GM19455 (cell line): ENCODE measurements around the gene PSMC3.

Source experiments
- ATAC-seq: cut with Tn5 transposase; IDR thresholded peaks from one replicate; pipeline ENCODE4 v1.9.1; 2021; ENCODE audit not compliant: unreplicated experiment

The PSMC3 gene

DNA sequence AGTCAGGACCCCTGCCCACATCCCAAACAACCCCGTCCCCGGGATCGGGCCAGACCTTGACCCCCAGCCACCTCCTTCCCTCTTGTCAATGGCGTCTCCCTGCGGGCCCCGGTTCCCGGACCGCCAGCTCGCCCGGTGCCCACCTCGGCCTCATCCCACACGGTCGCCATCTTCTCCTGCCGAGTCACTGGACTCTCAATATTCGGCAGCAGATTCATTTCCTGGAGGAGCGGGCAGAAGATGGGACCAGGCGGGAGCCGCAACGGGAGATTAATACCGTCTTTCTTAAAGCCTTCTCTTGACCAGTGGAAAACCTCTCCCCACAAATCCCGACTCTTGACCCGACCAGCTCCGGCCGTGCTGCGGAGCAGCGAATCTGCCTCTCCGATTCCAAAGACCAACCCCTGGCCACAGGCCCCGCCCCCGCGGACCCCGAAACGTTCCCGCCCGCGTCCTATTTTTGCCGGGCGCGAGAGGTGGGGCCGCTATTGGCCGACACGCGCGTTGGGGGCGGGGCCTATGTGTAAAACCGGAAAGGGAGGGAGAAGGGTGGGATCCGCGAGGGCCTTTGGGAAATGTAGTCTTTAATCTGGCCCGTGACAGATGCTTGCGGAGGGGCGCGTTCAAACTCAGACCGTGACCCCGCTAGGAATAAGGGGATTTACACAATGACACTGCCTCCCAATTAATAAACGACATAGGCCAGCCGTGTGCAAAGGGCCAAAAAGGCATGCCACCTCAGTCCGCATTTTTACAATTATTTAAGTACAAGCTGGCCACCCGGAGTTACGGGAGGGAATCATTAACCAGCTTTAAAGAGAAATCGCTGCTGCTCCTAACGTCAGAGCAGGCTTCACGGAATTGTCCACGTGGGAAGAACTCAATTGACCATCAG, at the start of gene PSMC3:
Gene PSMC3 (minus strand): TSS at position 378 of the 895 bp plus-strand sequence. CDS start 160 bp downstream, at position 218.
- ATAC-seq, result peak; percentile 90

DNA sequence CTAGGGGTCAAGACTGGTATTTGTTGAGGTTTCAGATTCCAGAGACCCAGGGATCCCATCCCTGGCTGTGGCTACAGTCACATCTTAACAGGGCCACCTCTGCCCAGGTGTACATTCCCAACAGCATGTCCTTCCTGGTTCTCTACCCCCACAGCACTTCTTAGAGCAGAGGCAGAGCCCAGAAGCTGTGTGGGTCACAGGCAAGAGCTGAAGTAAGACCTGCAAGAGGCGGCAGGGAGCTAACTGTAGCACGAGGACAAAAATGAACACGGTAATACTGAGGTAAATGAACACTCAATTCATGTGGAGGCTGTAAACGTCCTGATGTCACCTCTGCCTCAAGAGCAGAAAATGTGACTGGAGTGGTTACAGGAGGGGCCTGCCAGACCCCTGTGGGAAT, 44.4 kb upstream of the PSMC3 start:
- ATAC-seq, result no peak

DNA sequence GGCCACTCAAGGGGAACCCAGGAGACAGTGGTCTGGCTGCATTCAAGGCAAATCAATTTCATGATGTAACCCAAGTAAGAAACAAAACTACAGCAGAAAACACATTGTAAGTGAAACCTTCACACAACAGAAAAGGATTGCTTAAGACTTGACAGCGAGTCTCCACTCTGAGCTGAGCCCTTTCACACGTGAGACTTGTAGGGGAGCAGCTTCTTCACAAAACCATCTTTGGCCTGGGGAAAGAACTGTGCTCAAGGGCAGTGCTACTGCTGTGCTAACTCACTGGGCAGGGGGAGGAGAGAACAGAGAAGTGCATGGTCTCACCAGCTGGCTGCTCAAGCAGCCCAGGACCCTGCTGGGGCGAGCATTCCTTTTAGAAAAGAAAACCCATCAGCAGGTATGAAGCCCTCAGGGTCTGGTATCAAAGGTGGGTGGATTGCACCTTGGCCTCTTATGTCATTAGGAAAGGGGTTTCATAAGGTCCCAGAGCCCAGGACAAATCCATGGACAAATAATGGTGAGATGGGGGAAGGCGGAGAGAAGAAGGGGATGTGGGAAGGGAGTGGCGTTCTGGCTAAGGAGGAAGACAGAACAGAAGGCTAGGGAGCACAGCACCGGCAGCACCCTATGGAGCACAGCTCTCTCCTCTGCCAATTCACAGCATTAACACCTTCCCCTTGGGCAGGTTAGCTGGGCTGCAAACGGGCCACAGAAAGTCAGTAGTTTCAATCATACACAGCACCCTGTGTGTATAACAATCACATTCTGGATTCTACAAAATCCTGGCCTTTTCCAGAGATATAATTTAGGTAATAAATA, 43.3 kb upstream of the PSMC3 start:
- ATAC-seq, result no peak

DNA sequence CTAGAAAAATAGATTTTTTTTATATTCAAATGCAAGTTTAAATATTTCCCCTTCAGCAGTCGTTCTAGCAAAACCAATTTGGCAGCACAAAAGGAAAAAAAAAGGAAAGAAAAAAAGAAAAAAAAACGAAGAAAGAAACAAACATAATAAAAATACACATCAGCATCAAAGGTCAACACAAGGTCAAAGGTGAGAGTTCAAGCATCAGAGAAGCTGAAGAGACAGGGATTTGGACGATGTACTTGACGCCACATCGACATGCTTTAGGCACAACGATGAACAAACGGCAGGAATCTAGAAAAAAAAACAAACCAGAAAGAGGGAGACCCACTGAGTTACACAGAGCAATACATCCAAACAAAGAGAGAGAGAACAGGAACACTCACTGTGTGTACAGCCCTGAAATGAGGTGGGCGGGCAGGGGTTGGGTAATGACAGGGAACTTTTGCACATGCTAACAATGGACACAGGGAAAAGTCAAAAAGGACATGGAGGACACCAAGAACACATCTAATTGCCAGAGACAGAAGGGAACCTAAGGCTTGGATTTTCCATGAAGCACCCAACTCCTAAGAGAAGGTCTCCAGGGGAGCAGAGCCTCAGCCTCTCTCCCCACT, 42.5 kb upstream of the PSMC3 start:
- no peak for ATAC-seq

DNA sequence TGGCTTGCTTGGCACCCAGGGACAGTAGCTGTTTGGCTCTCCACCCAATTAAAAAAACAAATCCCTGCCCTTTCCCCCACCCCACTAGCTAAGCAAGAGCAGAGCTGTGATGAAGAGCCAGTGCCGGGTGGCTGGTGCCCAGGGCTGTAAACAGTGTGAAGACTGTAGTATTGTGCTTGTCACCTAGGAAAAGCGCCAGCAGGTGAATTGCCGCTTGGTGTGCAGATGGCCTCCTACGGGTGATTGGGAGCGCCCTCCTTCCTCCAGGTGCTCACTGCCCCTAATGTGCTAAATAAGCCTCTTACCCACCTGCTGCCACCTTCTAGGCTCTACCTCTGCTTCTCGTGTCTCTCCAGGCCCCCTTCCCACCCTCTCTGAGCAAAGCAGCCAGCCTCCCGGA, 41.1 kb upstream of the PSMC3 start:
- ATAC-seq, result no peak

DNA sequence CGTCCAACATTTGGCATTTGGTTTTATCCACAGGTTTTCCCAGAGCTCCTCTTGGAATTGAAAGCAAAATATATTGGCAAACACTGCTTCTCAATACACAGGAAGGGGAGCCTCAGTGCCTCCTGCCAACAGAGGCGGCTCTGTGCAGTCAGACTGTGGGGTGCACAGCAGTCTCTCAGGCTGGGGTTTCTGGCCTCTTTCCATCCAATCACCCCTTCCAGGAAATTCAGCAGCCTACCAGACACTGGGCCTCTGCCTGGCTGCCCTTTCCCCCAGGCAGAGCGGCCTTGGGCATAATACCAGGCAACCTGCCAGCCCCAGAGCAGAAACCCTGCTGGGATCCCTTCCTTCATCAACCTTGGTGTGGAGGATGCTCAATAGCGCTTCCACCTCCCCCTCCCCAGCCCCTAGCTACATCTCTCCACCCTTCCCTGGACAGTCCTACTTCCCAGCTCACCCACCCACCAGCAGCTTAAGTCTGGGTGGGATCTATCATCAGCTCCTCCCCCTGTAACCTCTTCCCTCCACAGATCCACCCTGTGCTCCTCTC, 40.5 kb upstream of the PSMC3 start:
- no peak for ATAC-seq

DNA sequence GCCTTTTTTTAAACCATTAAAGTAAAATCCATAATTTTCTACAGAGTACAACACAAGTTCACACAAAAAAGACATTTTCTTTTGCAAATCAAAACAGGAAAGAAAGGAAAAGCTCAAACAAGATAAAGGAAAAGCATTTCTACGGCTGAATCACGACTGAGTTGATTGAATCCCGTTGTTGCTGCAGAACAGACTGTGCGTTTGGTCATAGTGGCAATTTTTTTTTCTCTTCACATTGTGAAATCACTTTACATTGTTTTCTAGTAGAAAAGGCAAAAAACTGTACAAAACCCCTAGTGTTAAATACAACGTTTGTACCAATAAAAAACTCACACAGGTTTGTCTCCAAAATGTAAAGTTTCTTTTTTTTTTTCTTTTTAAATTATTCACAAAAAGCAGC, 40.0 kb upstream of the PSMC3 start:
- no peak for ATAC-seq

DNA sequence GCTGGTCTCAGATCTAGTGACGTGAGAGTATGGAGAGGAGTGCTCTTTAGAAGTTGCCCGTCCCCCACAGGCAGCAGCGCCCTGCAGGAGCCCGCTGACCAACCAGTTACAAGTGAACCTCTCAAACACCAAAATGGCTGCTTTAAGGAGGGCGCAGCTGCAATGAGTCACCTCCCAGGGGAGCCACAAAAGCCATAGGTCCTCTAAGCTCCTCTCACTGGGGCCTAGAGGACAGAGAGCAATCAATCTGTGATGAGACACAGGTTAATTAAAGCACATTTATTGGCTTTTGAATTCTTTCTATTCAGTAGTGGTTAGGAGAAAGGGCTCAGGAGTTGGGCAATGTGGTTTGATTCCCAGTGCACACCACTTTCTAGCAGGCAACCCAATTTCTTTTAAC, 38.2 kb upstream of the PSMC3 start:
- ATAC-seq, result no peak

DNA sequence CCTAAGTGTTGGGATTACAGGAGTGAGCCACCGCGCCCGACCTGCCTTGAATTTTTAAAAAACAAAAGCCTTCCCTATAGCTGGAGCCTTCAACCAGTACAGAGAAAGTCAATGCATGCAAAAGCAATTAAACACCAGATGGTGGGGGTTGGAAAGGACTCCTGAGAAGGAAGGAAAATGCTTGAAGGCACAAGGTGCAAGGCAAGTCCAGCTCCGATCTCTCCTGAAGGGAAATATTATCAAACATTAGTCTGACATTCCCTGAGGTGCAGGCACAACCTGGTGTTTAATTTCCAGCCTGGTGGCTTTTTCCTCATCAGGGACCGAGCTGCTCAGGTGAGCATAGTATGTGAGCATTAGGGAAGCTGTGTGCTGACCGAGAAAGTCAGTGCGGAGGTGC, 35.6 kb upstream of the PSMC3 start:
- ATAC-seq, result no peak

DNA sequence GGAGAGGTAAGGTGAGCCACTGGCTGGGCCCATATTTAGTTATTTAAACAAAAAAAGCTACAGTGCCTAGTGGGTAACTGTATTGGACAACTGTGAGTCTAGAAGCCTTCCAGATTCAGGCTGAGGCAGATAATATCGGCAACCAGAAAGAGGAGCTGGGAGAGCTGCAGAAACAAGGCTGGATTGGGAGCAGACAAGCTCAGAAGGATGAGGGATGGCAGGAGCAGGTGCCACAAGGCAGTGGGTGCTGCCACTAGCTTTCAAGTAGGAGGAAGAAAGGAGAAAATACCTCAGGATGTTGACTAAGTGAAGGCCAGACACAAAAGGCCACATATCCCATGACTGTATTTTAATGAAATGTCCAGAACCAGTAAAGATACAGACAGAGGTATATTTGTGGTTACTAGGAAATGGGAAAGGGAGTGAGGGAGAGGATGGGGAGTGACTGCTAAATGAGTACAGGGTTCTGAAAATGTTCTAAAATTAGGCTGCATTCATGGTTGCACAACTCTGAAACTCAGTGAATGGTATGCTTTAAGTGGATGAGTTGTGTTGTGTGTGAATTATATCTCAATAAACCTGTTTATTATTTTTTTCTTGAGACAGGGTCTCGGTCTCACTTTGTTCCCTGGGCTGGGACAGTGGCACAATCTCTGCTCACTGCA, 34.5 kb upstream of the PSMC3 start:
- ATAC-seq, result no peak

DNA sequence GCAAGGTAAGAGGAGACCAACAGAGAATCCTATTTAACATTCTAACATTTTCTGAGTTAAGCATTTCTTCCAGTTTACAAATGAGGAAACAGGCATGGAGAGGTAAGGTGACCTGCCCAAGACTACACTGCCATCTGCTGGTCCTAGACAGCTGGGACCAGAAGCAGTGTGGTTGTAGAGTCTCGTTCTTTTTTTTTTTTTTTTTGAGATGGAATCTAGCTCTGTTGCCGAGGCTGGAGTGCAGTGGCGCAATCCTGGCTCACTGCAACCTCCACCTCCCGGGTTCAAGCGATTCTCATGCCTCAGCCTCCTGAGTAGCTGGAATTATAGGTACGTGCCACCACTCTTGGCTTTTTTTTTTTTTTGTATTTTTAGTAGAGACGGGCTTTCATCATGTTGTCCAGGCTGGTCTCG, 28.0 kb upstream of the PSMC3 start:
- peak; percentile 71 for ATAC-seq

DNA sequence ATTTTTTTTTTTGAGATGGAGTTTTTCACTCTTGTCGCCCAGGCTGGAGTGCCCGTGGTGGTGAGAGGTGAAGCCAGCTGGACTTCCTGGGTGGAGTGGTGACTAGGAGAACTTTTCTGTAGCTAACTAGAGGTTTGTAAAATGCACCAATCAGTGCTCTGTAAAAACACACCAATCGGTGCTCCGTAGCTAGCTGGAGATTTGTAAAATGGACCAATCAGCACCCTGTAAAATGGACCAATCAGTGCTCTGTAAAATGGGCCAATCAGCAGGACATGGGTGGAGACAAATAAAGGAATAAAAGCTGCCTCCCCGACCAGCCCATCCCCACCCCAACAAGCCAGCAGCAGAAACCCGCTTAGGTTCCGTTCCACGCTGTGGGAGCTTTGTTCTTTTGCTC, 27.1 kb upstream of the PSMC3 start:
- no peak for ATAC-seq

DNA sequence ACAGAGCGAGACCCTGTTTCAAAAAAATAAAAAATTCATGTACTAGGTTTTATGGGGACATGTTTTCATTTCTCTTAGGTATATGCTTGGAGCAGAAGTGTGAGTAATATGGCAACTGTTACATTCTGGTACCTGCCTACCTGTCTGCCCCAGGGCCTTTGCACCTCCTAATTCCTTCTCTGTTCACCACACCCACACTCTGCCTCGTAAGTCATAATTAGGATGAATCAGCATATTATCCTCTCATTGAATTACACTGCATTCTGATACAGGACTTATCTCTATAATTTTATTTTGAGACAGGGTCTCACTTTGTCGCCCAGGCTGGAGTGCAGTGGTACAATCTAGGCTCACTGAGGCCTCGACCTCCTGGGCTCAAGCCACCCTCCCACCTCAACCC, 25.8 kb upstream of the PSMC3 start:
- no peak for ATAC-seq

DNA sequence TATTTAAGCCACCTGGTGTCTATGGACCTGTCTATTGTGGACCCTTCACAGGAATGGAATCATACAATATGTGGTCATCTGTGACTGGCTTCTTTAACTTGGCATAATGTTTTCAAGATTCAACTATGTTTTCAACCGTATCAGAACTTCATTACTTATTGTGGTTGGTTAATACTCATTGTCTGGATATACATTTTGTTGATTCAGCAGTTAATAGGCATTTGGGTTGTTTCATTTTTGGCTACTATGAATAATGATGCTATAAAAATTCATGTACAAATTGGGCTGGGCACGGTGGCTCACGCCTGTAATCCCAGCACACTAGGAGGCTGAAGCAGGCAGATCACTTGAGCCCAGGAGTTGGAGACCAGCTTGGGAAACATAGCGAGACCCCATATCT, 25.2 kb upstream of the PSMC3 start:
- ATAC-seq, result no peak

DNA sequence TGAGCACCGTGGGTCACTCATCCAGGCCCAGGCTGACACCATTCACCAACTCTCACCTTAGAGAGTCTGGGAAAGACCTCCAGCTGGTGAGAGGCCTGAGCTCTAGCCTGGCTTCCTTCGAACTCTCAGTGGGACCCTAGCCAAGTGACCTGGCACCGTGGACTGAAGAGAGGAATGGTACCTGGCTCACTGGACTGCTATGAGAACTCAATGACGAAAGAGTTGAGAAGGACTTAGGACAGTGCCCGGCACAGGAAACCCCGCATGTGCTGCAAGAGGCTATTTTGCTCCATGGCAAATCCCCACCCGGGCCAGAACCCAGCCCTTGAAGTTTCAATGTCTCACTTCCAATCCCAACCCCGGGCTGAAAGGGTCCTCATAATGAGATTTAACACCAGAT, 23.3 kb upstream of the PSMC3 start:
- ATAC-seq, result no peak

DNA sequence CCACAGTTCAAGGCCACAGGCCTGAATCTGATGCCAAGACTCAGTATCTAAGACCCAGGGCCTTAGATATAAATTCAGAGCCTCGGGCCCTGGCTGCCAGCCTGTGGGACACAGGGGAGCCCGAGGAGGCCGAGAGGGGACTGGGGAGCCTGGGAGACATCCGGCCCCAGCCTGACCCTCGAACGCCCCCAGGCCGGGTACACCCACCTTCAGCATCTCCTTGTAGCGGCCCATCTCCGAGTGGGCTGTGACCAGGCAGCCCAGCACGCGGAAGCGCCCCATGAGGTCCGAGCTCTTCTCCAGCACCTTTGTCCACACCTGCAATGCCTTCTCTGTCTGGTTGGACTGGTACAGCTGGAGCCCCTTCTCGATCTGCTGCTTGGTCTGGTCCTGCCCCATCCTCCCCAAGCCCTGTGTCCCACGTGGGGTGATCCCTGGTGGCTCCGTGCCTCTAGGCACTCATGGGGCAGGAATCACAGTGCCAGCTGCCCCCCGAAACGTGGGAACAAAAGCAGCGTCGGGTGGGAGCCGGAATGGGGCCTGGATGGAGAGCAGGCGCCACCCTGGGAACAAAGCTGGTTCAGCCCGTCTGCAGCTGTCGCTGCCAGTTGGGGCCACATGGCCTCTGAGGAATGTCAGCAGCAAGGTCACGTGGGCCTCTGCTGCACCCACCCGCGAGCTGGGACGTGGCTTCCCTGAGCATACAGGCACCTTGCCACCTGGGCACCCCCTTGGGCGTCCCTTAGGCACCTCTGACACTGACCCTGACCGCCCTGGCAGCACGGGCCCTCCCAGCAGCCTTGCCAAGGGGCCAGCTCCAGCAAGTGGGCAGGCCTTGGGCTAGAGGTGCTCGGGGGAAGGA, 22.6 kb upstream of the PSMC3 start, which contains the start of gene RAPSN:
Gene RAPSN (minus strand): TSS at position 571 of the 862 bp plus-strand sequence. CDS start 172 bp downstream, at position 399.
- ATAC-seq, result no peak

DNA sequence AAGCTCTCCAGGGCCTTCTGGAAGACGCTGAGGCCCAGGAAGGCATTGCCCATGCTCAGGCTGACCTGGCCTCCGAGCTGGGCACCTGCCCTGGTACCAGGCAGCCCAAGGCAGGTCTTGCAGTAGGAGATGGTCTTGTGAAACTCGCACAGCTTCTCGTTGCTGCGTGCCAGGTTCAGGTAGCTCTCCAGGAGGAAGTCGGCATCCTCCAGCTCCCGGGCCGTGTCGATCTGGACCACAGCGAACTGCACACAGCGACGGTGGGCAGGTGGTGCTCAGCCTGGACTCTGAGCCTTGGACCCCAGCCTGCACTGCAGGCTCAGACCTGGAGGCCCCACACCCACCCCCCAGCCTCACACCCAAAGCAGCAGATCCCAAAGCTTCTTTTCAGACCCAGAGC, 21.7 kb upstream of the PSMC3 start:
- ATAC-seq, result no peak

DNA sequence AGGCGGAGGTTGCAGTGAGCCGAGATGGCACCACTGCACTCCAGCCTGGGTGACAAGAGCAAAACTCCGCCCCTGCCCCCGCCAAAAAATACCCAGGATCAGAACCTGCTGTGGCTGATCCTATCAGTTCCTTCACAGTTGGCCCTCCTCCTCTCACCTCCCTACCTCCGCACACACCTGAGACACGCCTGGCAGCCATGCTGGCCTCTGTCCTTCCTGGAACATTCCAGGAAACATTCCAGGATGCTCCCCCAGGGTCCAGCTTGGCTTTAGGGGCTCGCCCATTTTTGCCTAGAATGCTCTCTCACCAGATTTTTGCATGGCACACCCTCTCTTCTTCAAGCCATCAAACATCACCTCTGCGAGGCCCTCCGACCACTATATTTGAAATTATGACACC, 20.6 kb upstream of the PSMC3 start:
- ATAC-seq, result no peak

DNA sequence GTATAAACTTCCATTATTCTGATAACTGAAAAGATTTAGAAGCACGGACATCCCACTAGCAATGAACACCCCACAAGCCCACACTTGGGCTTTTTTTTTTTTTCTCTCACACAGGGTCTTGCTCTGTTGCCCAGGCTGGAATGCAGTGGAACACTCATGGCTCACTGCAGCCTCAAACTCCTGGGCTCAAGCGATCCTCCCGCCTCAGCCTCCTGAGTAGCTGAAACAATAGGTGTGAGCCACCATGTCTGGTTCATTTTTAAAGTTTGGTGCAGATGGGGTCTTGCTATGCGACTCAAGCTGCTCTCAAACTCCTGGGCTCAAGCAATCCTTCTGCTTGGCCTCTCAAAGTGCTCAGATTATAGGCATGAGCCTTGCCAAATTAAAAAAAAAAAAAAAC, 19.6 kb upstream of the PSMC3 start:
- ATAC-seq, result no peak

DNA sequence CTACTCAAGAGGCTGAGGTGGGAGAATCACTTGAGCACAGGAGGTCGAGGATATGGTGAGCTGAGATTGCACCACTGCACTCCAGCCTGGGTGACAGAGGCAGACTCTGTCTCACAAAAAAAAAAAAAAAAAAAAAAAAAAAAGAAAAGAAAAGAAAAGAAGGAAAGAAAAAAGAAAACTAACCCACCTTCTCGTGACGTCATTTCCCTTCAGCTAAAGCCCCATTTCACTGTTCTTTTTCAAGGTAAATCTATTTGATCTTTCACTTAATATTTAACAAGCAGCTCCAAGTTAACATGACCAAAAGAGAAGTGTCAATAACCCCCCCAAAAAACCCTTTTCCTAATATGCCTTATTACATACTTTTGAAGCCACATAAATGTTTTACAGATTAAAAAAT, 17.6 kb upstream of the PSMC3 start:
- ATAC-seq, result no peak
